K562 (cell line): ENCODE results near the gene ANKRD7. TPM values are rescaled to one million over a fixed set of nuclear protein-coding genes. Genes with fewer than 3 reads are reported as not detected.

Source experiments
- ATAC-seq: fragments of 200-7000 bp; cut with Tn5 transposase; 3 replicates; pipeline ENCODE4 v1.9.1; 2020; ENCODE audit warnings: moderate library complexity
- BruUV-seq: library from RNA; stranded (reverse); fragments of 400-500 nt; replicated peaks from 2 replicates; lab custom pipeline; 2021; lab: Mats Ljungman, UMichigan
- CTCF ChIA-PET: fragments of 300-600 bp; formaldehyde crosslinking; extraction: SDS; loops from one replicate; lab custom pipeline; 2021; ENCODE audit warnings: low intra/inter-chr PET ratio; lab: Yijun Ruan, JAX
- POLR2A ChIA-PET: fragments of 300-600, 350-650 bp; sonication (Branson Sonifier 250); formaldehyde crosslinking; extraction: SDS; loops from one replicate; lab custom pipeline; 2021; ENCODE audit warnings: antibody characterized with exemption, inconsistent platforms; lab: Yijun Ruan, JAX
- DNase-seq, 4 experiments: peaks; one replicate each; pipeline versions ENCODE4 v3.0.0 to v3.0.0-alpha.2; 2011 to 2018; ENCODE audit warnings: low spot score in 3 of 4, mixed read lengths in 3 of 4; ENCODE audit errors: extremely low read depth in 1 of 4
- FAIRE-seq: peaks from 2 replicates; lab custom pipeline; 2011; peaks lifted over from hg19 to GRCh38; lab: Jason Lieb, UNC
- H2AFZ ChIP-seq: 2 replicates; pipeline ENCODE4 v1.6.0; 2011; ENCODE audit warnings: low read depth, low read length, control low read depth, inconsistent platforms
- H3K27ac ChIP-seq: fragments of 200-600 bp; 3 replicates; pipeline ENCODE4 v1.8.0; 2011; ENCODE audit warnings: low read depth, mild to moderate bottlenecking, control low read depth, inconsistent platforms, low read length, moderate library complexity, mixed read lengths; ENCODE audit errors: extremely low read depth
- H3K27me3 ChIP-seq, 2 experiments: fragments of 300-600 bp in 1 of 2; 2 replicates in 1 of 2; 3 replicates in 1 of 2; pipeline versions ENCODE4 v1.6.0 to v1.8.0; 2011; ENCODE audit warnings: inconsistent platforms in 2 of 2, low read length in 2 of 2, mild to moderate bottlenecking in 1 of 2, mixed read lengths in 1 of 2, moderate library complexity in 1 of 2; ENCODE audit not compliant: control insufficient read depth in 2 of 2, insufficient read depth in 2 of 2
- H3K36me3 ChIP-seq: fragments of 300-600 bp; 3 replicates; pipeline ENCODE4 v1.8.0; 2011; ENCODE audit warnings: mild to moderate bottlenecking, low read length, inconsistent platforms; ENCODE audit not compliant: control insufficient read depth, insufficient read depth
- H3K4me1 ChIP-seq, 2 experiments: fragments of 200-600 bp in 1 of 2; replicated peaks in 1 of 2; 2 replicates in 1 of 2; 3 replicates in 1 of 2; pipeline versions ENCODE4 v1.5.1 to v1.8.0; 2011; ENCODE audit warnings: inconsistent platforms in 2 of 2, low read length in 2 of 2, mild to moderate bottlenecking in 1 of 2, mixed read lengths in 1 of 2, moderate library complexity in 1 of 2; ENCODE audit not compliant: control insufficient read depth in 2 of 2, insufficient read depth in 2 of 2
- H3K4me2 ChIP-seq: 2 replicates; pipeline ENCODE4 v1.6.1; 2011; ENCODE audit warnings: low read length, control low read depth, inconsistent platforms, mixed read lengths; ENCODE audit not compliant: insufficient read depth
- H3K4me3 ChIP-seq: fragments of 200-600 bp; sonication (generic), shearing (Covaris generic); 2 replicates; pipeline ENCODE4 v1.5.1; 2016; ENCODE audit warnings: control low read depth, inconsistent platforms
- H3K79me2 ChIP-seq: fragments of 200-600 bp; 3 replicates; pipeline ENCODE4 v1.8.0; 2011; ENCODE audit warnings: low read length, inconsistent platforms; ENCODE audit not compliant: control insufficient read depth, insufficient read depth
- H3K9ac ChIP-seq, 2 experiments: 2 replicates each; pipeline versions ENCODE4 v1.6.0 to v1.6.1; 2011; ENCODE audit warnings: low read depth in 2 of 2, low read length in 2 of 2, control low read depth in 1 of 2, inconsistent platforms in 1 of 2, mild to moderate bottlenecking in 1 of 2, mixed read lengths in 1 of 2; ENCODE audit not compliant: insufficient read depth in 1 of 2
- H3K9me1 ChIP-seq: one replicate; pipeline ENCODE4 v1.6.0; 2011; ENCODE audit warnings: inconsistent platforms, mild to moderate bottlenecking, low read length, moderate library complexity; ENCODE audit not compliant: control insufficient read depth, insufficient read depth
- H3K9me3 ChIP-seq: replicated peaks from 2 replicates; pipeline ENCODE4 v1.5.1; 2011; ENCODE audit warnings: low read depth, low read length, inconsistent platforms; ENCODE audit not compliant: control insufficient read depth, insufficient read depth
- H4K20me1 ChIP-seq: replicated peaks from 2 replicates; pipeline ENCODE4 v1.6.1; 2011; ENCODE audit warnings: low read length, inconsistent platforms, mixed read lengths; ENCODE audit not compliant: control insufficient read depth, insufficient read depth
- CBFB ChIP-seq: sonication (generic); formaldehyde crosslinking; IDR thresholded peaks from 2 replicates; pipeline ENCODE4 v1.4.0; 2020; ENCODE audit warnings: mild to moderate bottlenecking, missing genetic modification reagents
- CEBPG ChIP-seq, 3 experiments: fragments of 200-800 bp in 1 of 3; sonication (Bioruptor generic) in 1 of 3; sonication (generic) in 1 of 3; formaldehyde crosslinking in 1 of 3; IDR thresholded peaks in 2 of 3; conservative IDR thresholded peaks in 1 of 3; 2 replicates each; pipeline versions ENCODE4 v1.6.1 to v1.8.0; 2016 to 2022; ENCODE audit warnings: missing compliant biosample characterization in 2 of 3, missing genetic modification characterization in 2 of 3, mild to moderate bottlenecking in 1 of 3, missing genetic modification reagents in 1 of 3
- ELF1 ChIP-seq: fragments of 200-800 bp; sonication (Bioruptor generic); IDR thresholded peaks from 2 replicates; pipeline ENCODE4 v1.6.1; 2016; ENCODE audit warnings: missing genetic modification characterization, missing compliant biosample characterization
- GABPA ChIP-seq: fragments of 200-800 bp; sonication (Bioruptor generic); conservative IDR thresholded peaks from 2 replicates; pipeline ENCODE4 v1.6.1; 2016; ENCODE audit warnings: low read depth, missing genetic modification characterization, missing compliant biosample characterization
- IRF2 ChIP-seq: sonication (generic); formaldehyde crosslinking; IDR thresholded peaks from 2 replicates; pipeline ENCODE4 v1.8.1; 2022; ENCODE audit warnings: mild to moderate bottlenecking, missing genetic modification reagents
- KLF16 ChIP-seq: IDR thresholded peaks from 2 replicates; pipeline ENCODE4 v1.6.1; 2016; ENCODE audit warnings: antibody characterized with exemption
- NR2C2 ChIP-seq, 2 experiments: fragments of 200-800 bp in 1 of 2; sonication (Bioruptor generic) in 1 of 2; sonication (generic) in 1 of 2; formaldehyde crosslinking in 1 of 2; IDR thresholded peaks; 2 replicates each; pipeline versions ENCODE4 v1.6.1 to v1.8.0; 2016 to 2022; ENCODE audit warnings: mild to moderate bottlenecking in 1 of 2, missing compliant biosample characterization in 1 of 2, missing genetic modification characterization in 1 of 2, missing genetic modification reagents in 1 of 2
- NRF1 ChIP-seq, 2 experiments: fragments of 450-650 bp; IDR thresholded peaks in 1 of 2; conservative IDR thresholded peaks in 1 of 2; 2 replicates each; pipeline ENCODE4 v1.6.1; 2014; ENCODE audit warnings: mild to moderate bottlenecking in 2 of 2
- PYGO2 ChIP-seq: fragments of 450-650 bp; IDR thresholded peaks from 2 replicates; pipeline ENCODE4 v1.6.1; 2016; ENCODE audit warnings: mild to moderate bottlenecking, missing genetic modification characterization, moderate library complexity, missing compliant biosample characterization
- SAFB ChIP-seq: fragments of 200-400 bp; formaldehyde crosslinking; IDR thresholded peaks from 2 replicates; pipeline ENCODE4 v1.6.1; 2017; ENCODE audit warnings: low read depth, low read length, borderline replicate concordance
- SOX6 ChIP-seq: fragments of 450-650 bp; IDR thresholded peaks from 2 replicates; pipeline ENCODE4 v1.6.1; 2014; ENCODE audit warnings: mild to moderate bottlenecking
- ZNF644 ChIP-seq: fragments of 200-800 bp; sonication (Bioruptor generic); IDR thresholded peaks from 2 replicates; pipeline ENCODE4 v1.6.1; 2016; ENCODE audit warnings: low read depth, missing genetic modification characterization, missing compliant biosample characterization
- ZNF766 ChIP-seq: fragments of 200-800 bp; sonication (Bioruptor generic); conservative IDR thresholded peaks from 2 replicates; pipeline ENCODE4 v1.6.1; 2016; ENCODE audit warnings: missing genetic modification characterization, missing compliant biosample characterization
- WGBS: fragments of 100-300 bp; shearing (Covaris generic); methylation state at CpG from one replicate; pipeline ENCODE4 v1.1.6; 2016; ENCODE audit warnings: low coverage, mixed read lengths; ENCODE audit not compliant: insufficient coverage; ENCODE audit errors: missing lambda C conversion rate; 5-methylcytosine and 5-hydroxymethylcytosine counted together
- in situ Hi-C: fragments of 300-500 bp; cut with MboI; formaldehyde crosslinking; loops from 4 replicates; pipeline ENCODE4 v1.15.0; 2018; ENCODE audit warnings: inconsistent platforms, mixed read lengths
- intact Hi-C: fragments of 100-400 bp; cut with micrococcal nuclease; formaldehyde crosslinking; loops from 2 replicates; pipeline ENCODE4 v1.14.2; 2022
- polyA plus RNA-seq, 8 experiments: library from polyadenylated mRNA; depleted of rRNA in 4 of 8; stranded (reverse) in 5 of 8; unstranded in 3 of 8; fragments of >200 nt; fragmentation: Nextera tagmentation in 2 of 8; fragmentation: Illumina TruSeq in 1 of 8; extraction: Ambion mirVana in 2 of 8; extraction: Trizol in 1 of 8; gene quantifications; 2 replicates each; pipeline versions ENCODE4 v1.2.1 to v1.2.3, GENCODE V29; 2011 to 2014; ENCODE audit warnings: inconsistent platforms in 1 of 8, missing spikeins in 1 of 8
- total RNA-seq, 7 experiments: library from RNA; depleted of rRNA in 6 of 7; stranded (reverse); fragments of >200 nt in 6 of 7; fragmentation: Illumina TruSeq in 2 of 7; extraction: Trizol in 2 of 7; gene quantifications; 2 replicates each; pipeline versions ENCODE4 v1.2.1 to v1.2.3, GENCODE V29; 2011 to 2021; ENCODE audit warnings: low replicate concordance in 1 of 7
- TF ChIP-seq, protein P1 (sequence below): fragments of 250-450 bp; sonication (Bioruptor Pico); IDR thresholded peaks from 2 replicates; pipeline ENCODE4 v1.8.0; 2022; ENCODE audit warnings: moderate library complexity, mild to moderate bottlenecking, inconsistent platforms

The ANKRD7 gene
- total and polyA plus RNA-seq, 9 of the 15 experiments (the other 6 are each of a cell fraction or from before 2014, with no cell fraction given): 0.33 TPM; not detected in 8

DNA sequence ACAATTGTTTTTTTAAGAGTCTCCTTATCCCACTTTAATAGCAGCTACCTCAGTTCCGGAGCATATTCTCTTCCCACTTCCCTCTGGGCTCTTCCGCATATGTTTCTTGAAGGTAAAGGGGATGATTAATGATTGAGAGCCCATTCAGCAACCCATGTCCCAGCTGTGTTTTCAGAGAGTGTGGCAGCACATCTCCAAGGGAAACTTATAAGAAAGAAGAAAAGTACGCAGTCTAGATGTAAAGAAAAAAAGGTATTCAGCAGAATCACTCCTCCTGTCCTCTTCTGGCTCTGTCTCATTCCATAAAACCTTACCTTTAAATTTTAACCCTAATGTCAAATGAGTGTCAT, 9.7 kb upstream of the ANKRD7 start:
- TF ChIP-seq PYGO2 (no peak), NRF1 (conservative IDR thresholded peaks at IDR 0.05 in 1 of 2, IDR thresholded peaks at IDR 0.05 in 1 of 2) (peak in 1 of 2 experiments; percentile 14; a peak in 2 of 4 replicates), SAFB (no peak)
- intact Hi-C loops: no loop called here
- BruUV-seq: no TSS peak

DNA sequence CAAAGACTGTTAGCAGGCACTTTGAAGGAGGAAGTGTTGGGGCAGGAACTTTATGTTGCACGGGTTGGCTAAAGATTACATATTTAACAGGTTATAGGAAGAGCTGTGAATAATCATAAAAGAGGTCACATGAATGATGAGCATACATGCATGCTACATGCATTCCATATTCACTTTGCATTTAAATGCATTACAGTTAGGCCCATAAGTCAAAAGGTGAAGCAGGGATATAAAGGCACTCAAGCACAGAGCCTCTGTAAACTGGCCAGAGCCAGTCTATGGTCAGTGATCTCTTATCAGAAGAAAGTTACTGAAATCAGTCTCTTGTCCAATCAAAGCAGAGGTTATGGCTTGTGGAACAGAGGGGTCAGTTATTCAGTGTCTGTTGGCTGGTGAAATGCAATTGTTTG, 7.3 kb upstream of the ANKRD7 start:
- CTCF ChIA-PET: no interaction called here
- Histone ChIP-seq H3K9me1 (no peaks in the 10 kb centered on the region), H2AFZ (no peak overlapping the region), H4K20me1 (no peaks in the 10 kb centered on the region), H3K9me3 (no peaks in the 10 kb centered on the region), H3K9ac (no peak overlapping the region), H3K4me2 (no peak overlapping the region), H3K79me2 (no peaks in the 10 kb centered on the region), H3K4me3 (no peak overlapping the region), H3K4me1 (peaks cover 5 to 15% of the 10 kb centered on the region in 2 experiments), H3K27ac (no peak overlapping the region), H3K27me3 (peaks cover 2 to 10% of the 10 kb centered on the region in 2 experiments; a peak in 3 of 5 replicates), H3K36me3 (no peaks in the 10 kb centered on the region)
- POLR2A ChIA-PET: no interaction called here
- in situ Hi-C loops: no loop called here
- FAIRE-seq (no peak), DNase-seq (no peak), ATAC-seq (peak; percentile 39)
- no TSS peak for BruUV-seq
- intact Hi-C loops: no loop called here
- 3% methylated on average over 1 of the region's 1 CpG for WGBS
- TF ChIP-seq ZNF644 (tag) (0 out of 2 replicates have a peak, but pooled peaks have one; percentile 66), CEBPG (CRISPR knock-in tag; IDR thresholded peaks at IDR 0.05) (no peak), CEBPG (tag; conservative IDR thresholded peaks at IDR 0.05 in 1 of 2, IDR thresholded peaks at IDR 0.05 in 1 of 2) (0 out of 4 replicates have a peak, but pooled peaks of 1 of the 2 experiments have one; percentile 13), ELF1 (tag) (no peak), SOX6 (peak; percentile 44; the same call in 1 of the 2 replicates), KLF16 (peak; percentile 71; the same call in 1 of the 2 replicates), ZNF766 (CRISPR knock-in tag) (peak; percentile 71; the same call in 1 of the 2 replicates), GABPA (tag) (peak; percentile 32; the same call in 1 of the 2 replicates), NR2C2 (CRISPR knock-in tag; IDR thresholded peaks at IDR 0.05) (no peak), NR2C2 (tag; IDR thresholded peaks at IDR 0.05) (peak; percentile 72; the same call in 1 of the 2 replicates), CBFB (CRISPR knock-in tag) (no peak), IRF2 (CRISPR knock-in tag) (no peak)
- TF ChIP-seq, protein P1, sequence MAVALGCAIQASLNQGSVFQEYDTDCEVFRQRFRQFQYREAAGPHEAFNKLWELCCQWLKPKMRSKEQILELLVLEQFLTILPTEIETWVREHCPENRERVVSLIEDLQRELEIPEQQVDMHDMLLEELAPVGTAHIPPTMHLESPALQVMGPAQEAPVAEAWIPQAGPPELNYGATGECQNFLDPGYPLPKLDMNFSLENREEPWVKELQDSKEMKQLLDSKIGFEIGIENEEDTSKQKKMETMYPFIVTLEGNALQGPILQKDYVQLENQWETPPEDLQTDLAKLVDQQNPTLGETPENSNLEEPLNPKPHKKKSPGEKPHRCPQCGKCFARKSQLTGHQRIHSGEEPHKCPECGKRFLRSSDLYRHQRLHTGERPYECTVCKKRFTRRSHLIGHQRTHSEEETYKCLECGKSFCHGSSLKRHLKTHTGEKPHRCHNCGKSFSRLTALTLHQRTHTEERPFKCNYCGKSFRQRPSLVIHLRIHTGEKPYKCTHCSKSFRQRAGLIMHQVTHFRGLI (CRISPR knock-in tag): peak; percentile 64

More for the DNA sequence above, 9.7 kb upstream of the ANKRD7 start:
- Histone ChIP-seq H3K9me1 (no peaks in the 10 kb centered on the region), H3K4me2 (no peak overlapping the region), H3K27ac (no peak overlapping the region), H3K9me3 (no peaks in the 10 kb centered on the region), H2AFZ (no peak overlapping the region), H3K9ac (no peak overlapping the region), H3K4me1 (peaks cover 5 to 15% of the 10 kb centered on the region in 2 experiments), H3K36me3 (no peaks in the 10 kb centered on the region), H3K79me2 (no peaks in the 10 kb centered on the region), H3K4me3 (no peak overlapping the region), H3K27me3 (peaks cover 2 to 10% of the 10 kb centered on the region in 2 experiments; a peak in 3 of 5 replicates), H4K20me1 (no peaks in the 10 kb centered on the region)
- FAIRE-seq: no peak
- in situ Hi-C loops: no loop called here
- POLR2A ChIA-PET: interaction anchor here (0.6 kb wide), 1 partner anchor 11 kb away, joined by 4 read pairs; no protein-coding TSS in a partner anchor
- no peak for DNase-seq
- 27% methylated on average over 3 of the region's 3 CpGs for WGBS
- CTCF ChIA-PET: no interaction called here
- no peak for ATAC-seq
